Keratinocyte (primary cell): Measurements from ENCODE around the gene METTL21A.

Source experiments
- EZH2 ChIP-seq: IDR thresholded peaks from one replicate; pipeline ENCODE4 v1.6.1; 2012; ENCODE audit warnings: inconsistent platforms, mild to moderate bottlenecking, low read length, moderate library complexity
- TF ChIP-seq, protein P1 (sequence below), 3 experiments: IDR thresholded peaks in 1 of 3; conservative IDR thresholded peaks in 1 of 3; optimal IDR thresholded peaks in 1 of 3; 2 replicates in 2 of 3; 3 replicates in 1 of 3; pipeline versions ENCODE3 to v1.5.1; 2011; ENCODE audit warnings: low read length in 3 of 3, mild to moderate bottlenecking in 3 of 3, moderate library complexity in 2 of 3, control low read depth in 1 of 3, inconsistent platforms in 1 of 3; ENCODE audit not compliant: insufficient read depth in 2 of 3; ENCODE audit errors: extremely low read depth in 1 of 3

DNA sequence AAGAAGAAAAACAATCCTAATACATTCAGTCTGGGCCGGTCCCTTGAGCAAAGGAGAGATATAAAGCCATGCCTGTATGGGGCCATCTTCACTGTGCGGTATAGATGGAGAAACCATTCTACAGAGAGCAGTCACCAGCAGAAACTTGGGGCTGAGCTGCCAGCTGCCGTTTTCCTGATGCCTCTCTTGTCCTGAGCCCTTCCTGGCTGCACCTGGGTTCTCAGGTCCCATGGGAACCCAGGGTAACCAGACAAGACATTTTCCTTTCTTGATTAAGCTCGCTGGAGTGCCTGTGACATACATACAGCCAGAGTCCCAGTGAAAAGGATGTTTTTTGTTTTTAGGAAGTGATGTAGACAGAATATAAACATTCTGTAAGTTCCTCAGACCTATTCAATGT, 5.3 kb upstream of the METTL21A start:
- TF ChIP-seq, protein P1, sequence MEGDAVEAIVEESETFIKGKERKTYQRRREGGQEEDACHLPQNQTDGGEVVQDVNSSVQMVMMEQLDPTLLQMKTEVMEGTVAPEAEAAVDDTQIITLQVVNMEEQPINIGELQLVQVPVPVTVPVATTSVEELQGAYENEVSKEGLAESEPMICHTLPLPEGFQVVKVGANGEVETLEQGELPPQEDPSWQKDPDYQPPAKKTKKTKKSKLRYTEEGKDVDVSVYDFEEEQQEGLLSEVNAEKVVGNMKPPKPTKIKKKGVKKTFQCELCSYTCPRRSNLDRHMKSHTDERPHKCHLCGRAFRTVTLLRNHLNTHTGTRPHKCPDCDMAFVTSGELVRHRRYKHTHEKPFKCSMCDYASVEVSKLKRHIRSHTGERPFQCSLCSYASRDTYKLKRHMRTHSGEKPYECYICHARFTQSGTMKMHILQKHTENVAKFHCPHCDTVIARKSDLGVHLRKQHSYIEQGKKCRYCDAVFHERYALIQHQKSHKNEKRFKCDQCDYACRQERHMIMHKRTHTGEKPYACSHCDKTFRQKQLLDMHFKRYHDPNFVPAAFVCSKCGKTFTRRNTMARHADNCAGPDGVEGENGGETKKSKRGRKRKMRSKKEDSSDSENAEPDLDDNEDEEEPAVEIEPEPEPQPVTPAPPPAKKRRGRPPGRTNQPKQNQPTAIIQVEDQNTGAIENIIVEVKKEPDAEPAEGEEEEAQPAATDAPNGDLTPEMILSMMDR (optimal IDR thresholded peaks at IDR 0.05 in 1 of 3, IDR thresholded peaks at IDR 0.05 in 1 of 3, conservative IDR thresholded peaks at IDR 0.05 in 1 of 3; ENCODE audit: extremely low read depth in 1 of 3, insufficient read depth in 2 of 3, low read length in 3 of 3): no peak
- TF ChIP-seq EZH2: no peak
